ENCODE measurements around the gene TUBGCP2.

The TUBGCP2 gene

GRCh38 chr10:133309100-133309719 lies 538 bp upstream of the TUBGCP2 start:
- in situ Hi-C loops (cut with MboI; ENCODE audit: low sequenced_read_pairs) = no loop called here

- in situ Hi-C loops (cut with MboI; ENCODE audit: low sequenced_read_pairs) = no loop called here
Measured at GRCh38 chr10:133307776-133308420, 774 bp downstream of the TUBGCP2 start.

GRCh38 chr10:133306941-133307379 lies 1.7 kb downstream of the TUBGCP2 start:
- in situ Hi-C loops (cut with MboI; ENCODE audit: low sequenced_read_pairs) = no loop called here

GRCh38 chr10:133306097-133306476 lies 2.6 kb downstream of the TUBGCP2 start:
- in situ Hi-C loops (cut with MboI; ENCODE audit: low sequenced_read_pairs) = no loop called here

- in situ Hi-C loops (cut with MboI; ENCODE audit: low sequenced_read_pairs) = no loop called here
Measured at GRCh38 chr10:133303206-133303605, 5.5 kb downstream of the TUBGCP2 start.

- in situ Hi-C loops (cut with MboI; ENCODE audit: low sequenced_read_pairs) = no loop called here
Measured at GRCh38 chr10:133302230-133302629, 6.4 kb downstream of the TUBGCP2 start.

- in situ Hi-C loops (cut with MboI; ENCODE audit: low sequenced_read_pairs) = no loop called here
Measured at GRCh38 chr10:133299738-133300137, 8.9 kb downstream of the TUBGCP2 start.

GRCh38 chr10:133299224-133299623 lies 9.4 kb downstream of the TUBGCP2 start:
- in situ Hi-C loops (cut with MboI; ENCODE audit: low sequenced_read_pairs) = no loop called here

GRCh38 chr10:133298466-133298865 lies 10.2 kb downstream of the TUBGCP2 start:
- in situ Hi-C loops (cut with MboI; ENCODE audit: low sequenced_read_pairs) = no loop called here

- in situ Hi-C loops (cut with MboI; ENCODE audit: low sequenced_read_pairs) = no loop called here
Measured at GRCh38 chr10:133297504-133297903, 11.2 kb downstream of the TUBGCP2 start.

- in situ Hi-C loops (cut with MboI; ENCODE audit: low sequenced_read_pairs) = no loop called here
Measured at GRCh38 chr10:133295426-133296320, 13.0 kb downstream of the TUBGCP2 start.

- in situ Hi-C loops (cut with MboI; ENCODE audit: low sequenced_read_pairs) = no loop called here
Measured at GRCh38 chr10:133294189-133294588, 14.5 kb downstream of the TUBGCP2 start.

- in situ Hi-C loops (cut with MboI; ENCODE audit: low sequenced_read_pairs) = no loop called here
Measured at GRCh38 chr10:133293810-133294119, 14.9 kb downstream of the TUBGCP2 start.

- in situ Hi-C loops (cut with MboI; ENCODE audit: low sequenced_read_pairs) = no loop called here
Measured at GRCh38 chr10:133292919-133293809, 15.5 kb downstream of the TUBGCP2 start.

GRCh38 chr10:133289761-133290160 lies 18.9 kb downstream of the TUBGCP2 start:
- in situ Hi-C loops (cut with MboI; ENCODE audit: low sequenced_read_pairs) = no loop called here

- in situ Hi-C loops (cut with MboI; ENCODE audit: low sequenced_read_pairs) = no loop called here
Measured at GRCh38 chr10:133287832-133288500, 20.7 kb downstream of the TUBGCP2 start.

GRCh38 chr10:133286366-133286765 lies 22.3 kb downstream of the TUBGCP2 start:
- in situ Hi-C loops (cut with MboI; ENCODE audit: low sequenced_read_pairs) = no loop called here

- in situ Hi-C loops (cut with MboI; ENCODE audit: low sequenced_read_pairs) = no loop called here
Measured at GRCh38 chr10:133285217-133285616, 23.5 kb downstream of the TUBGCP2 start.

- in situ Hi-C loops (cut with MboI; ENCODE audit: low sequenced_read_pairs) = no loop called here
Measured at GRCh38 chr10:133283931-133284330, 24.7 kb downstream of the TUBGCP2 start.

- in situ Hi-C loops (cut with MboI; ENCODE audit: low sequenced_read_pairs) = no loop called here
Measured at GRCh38 chr10:133282846-133283390, 25.8 kb downstream of the TUBGCP2 start.
